ENCODE measurements around the gene ARHGEF12. TPM values are rescaled to one million over a fixed set of nuclear protein-coding genes. Genes with fewer than 3 reads are reported as not detected.

Gene ARHGEF12
- total RNA-seq, 1 donor from 2014 or later: 114 TPM

- H3K4me1 Mint-ChIP-seq (ENCODE audit: unreplicated experiment): peaks cover 15% of the 10 kb centered on the region
- no peak overlapping the region for H3K4me3 Mint-ChIP-seq (ENCODE audit: unreplicated experiment)
- H3K9me3 Mint-ChIP-seq (ENCODE audit: unreplicated experiment): no peaks in the 10 kb centered on the region
- TF ChIP-seq CTCF (IDR thresholded peaks at IDR 0.05): peak; percentile 33
- H3K27ac Mint-ChIP-seq (ENCODE audit: unreplicated experiment): no peak overlapping the region
- H3K27me3 Mint-ChIP-seq (ENCODE audit: unreplicated experiment): peaks cover 17% of the 10 kb centered on the region
- no peaks in the 10 kb centered on the region for H3K36me3 Mint-ChIP-seq (ENCODE audit: unreplicated experiment)
- no peak for DNase-seq (ENCODE audit: extremely low spot score, unreplicated experiment)
Observed at GRCh38 chr11:120527111-120527761, 191.0 kb downstream of the ARHGEF12 start.

- no peaks in the 10 kb centered on the region for H3K9me3 Mint-ChIP-seq (ENCODE audit: unreplicated experiment)
- TF ChIP-seq CTCF (IDR thresholded peaks at IDR 0.05): no peak
- H3K4me3 Mint-ChIP-seq (ENCODE audit: unreplicated experiment): no peak overlapping the region
- H3K36me3 Mint-ChIP-seq (ENCODE audit: unreplicated experiment): no peaks in the 10 kb centered on the region
- no peak overlapping the region for H3K27ac Mint-ChIP-seq (ENCODE audit: unreplicated experiment)
- no peak for DNase-seq (ENCODE audit: extremely low spot score, unreplicated experiment)
- H3K4me1 Mint-ChIP-seq (ENCODE audit: unreplicated experiment): peaks cover 15% of the 10 kb centered on the region
- peaks cover 15% of the 10 kb centered on the region for H3K27me3 Mint-ChIP-seq (ENCODE audit: unreplicated experiment)
Observed at GRCh38 chr11:120528749-120529148, 192.5 kb downstream of the ARHGEF12 start.

- TF ChIP-seq CTCF (IDR thresholded peaks at IDR 0.05): no peak
- Mint-ChIP-seq H3K36me3 (ENCODE audit: unreplicated experiment) (no peaks in the 10 kb centered on the region), H3K4me1 (ENCODE audit: unreplicated experiment) (peaks cover 15% of the 10 kb centered on the region), H3K9me3 (ENCODE audit: unreplicated experiment) (no peaks in the 10 kb centered on the region), H3K4me3 (ENCODE audit: unreplicated experiment) (no peak overlapping the region), H3K27me3 (ENCODE audit: unreplicated experiment) (peaks cover 15% of the 10 kb centered on the region), H3K27ac (ENCODE audit: unreplicated experiment) (no peak overlapping the region)
- DNase-seq (ENCODE audit: extremely low spot score, unreplicated experiment): no peak
Observed at GRCh38 chr11:120529214-120529613, 193.0 kb downstream of the ARHGEF12 start.

- H3K4me3 Mint-ChIP-seq (ENCODE audit: unreplicated experiment): no peak overlapping the region
- H3K9me3 Mint-ChIP-seq (ENCODE audit: unreplicated experiment): no peaks in the 10 kb centered on the region
- no peak overlapping the region for H3K27ac Mint-ChIP-seq (ENCODE audit: unreplicated experiment)
- H3K4me1 Mint-ChIP-seq (ENCODE audit: unreplicated experiment): peaks cover 15% of the 10 kb centered on the region
- H3K36me3 Mint-ChIP-seq (ENCODE audit: unreplicated experiment): no peaks in the 10 kb centered on the region
- no peak for DNase-seq (ENCODE audit: extremely low spot score, unreplicated experiment)
- no peak for TF ChIP-seq CTCF (IDR thresholded peaks at IDR 0.05)
- H3K27me3 Mint-ChIP-seq (ENCODE audit: unreplicated experiment): peaks cover 17% of the 10 kb centered on the region
Observed at GRCh38 chr11:120529911-120530310, 193.7 kb downstream of the ARHGEF12 start.

GRCh38 chr11:120532082-120532831, 196.0 kb downstream of the ARHGEF12 start:
- H3K27me3 Mint-ChIP-seq (ENCODE audit: unreplicated experiment): peaks cover 17% of the 10 kb centered on the region
- no peaks in the 10 kb centered on the region for H3K36me3 Mint-ChIP-seq (ENCODE audit: unreplicated experiment)
- H3K4me3 Mint-ChIP-seq (ENCODE audit: unreplicated experiment): no peak overlapping the region
- no peaks in the 10 kb centered on the region for H3K9me3 Mint-ChIP-seq (ENCODE audit: unreplicated experiment)
- TF ChIP-seq CTCF (IDR thresholded peaks at IDR 0.05): no peak
- H3K4me1 Mint-ChIP-seq (ENCODE audit: unreplicated experiment): peaks cover 10% of the 10 kb centered on the region
- no peak for DNase-seq (ENCODE audit: extremely low spot score, unreplicated experiment)
- no peak overlapping the region for H3K27ac Mint-ChIP-seq (ENCODE audit: unreplicated experiment)

Data from osteocyte (in vitro differentiated cells).